Measurements from ENCODE around the gene TNFRSF14. TPM values are rescaled to one million over a fixed set of nuclear protein-coding genes. Genes with fewer than 3 reads are reported as not detected.

The TNFRSF14 gene
- total RNA-seq, 2 experiments from 2014 or later, result 191 to 194 TPM

GRCh38 chr1:2570332-2570731 lies 14.2 kb downstream of the TNFRSF14 start:
- intact Hi-C loops (cut with DNase I, micrococcal nuclease), result no loop called here
- H3K4me1 Mint-ChIP-seq (ENCODE audit: low read depth), result peaks cover 9% of the 10 kb centered on the region
- no peaks in the 10 kb centered on the region for H3K36me3 ChIP-seq (ENCODE audit: insufficient read depth, low read length)
- no peaks in the 10 kb centered on the region for H3K27me3 ChIP-seq (ENCODE audit: control insufficient read depth in 1 of 2, insufficient read depth in 2 of 2, low read length in 2 of 2)
- ATAC-seq (ENCODE audit: poor library complexity), result no peak
- H3K4me1 ChIP-seq (ENCODE audit: insufficient read depth, low read length), result no peaks in the 10 kb centered on the region
- H3K27ac Mint-ChIP-seq, result no peak overlapping the region
- CTCF ChIA-PET, result no interaction called here
- H3K4me3 ChIP-seq (ENCODE audit: low read length), result no peak overlapping the region
- no peaks in the 10 kb centered on the region for H3K36me3 Mint-ChIP-seq (ENCODE audit: low read depth)
- POLR2A ChIA-PET, result interaction anchor here (1.3 kb wide), 1 partner anchor 15 kb away, joined by 6 read pairs; the partner anchor contains the start of gene PRXL2B
- H3K27ac ChIP-seq (ENCODE audit: low read depth in 1 of 2, low read length in 2 of 2), result no peak overlapping the region
- TF ChIP-seq CTCF (IDR thresholded peaks at IDR 0.05), result no peak
- no peak overlapping the region for H3K4me3 Mint-ChIP-seq
- H3K9me3 Mint-ChIP-seq, result no peaks in the 10 kb centered on the region
- peak in 1 of 14 experiments; percentile 27 for DNase-seq
- H3K9me3 ChIP-seq (ENCODE audit: control insufficient read depth in 1 of 2, insufficient read depth in 1 of 2, low read length in 2 of 2), result peaks cover 0 to 6% of the 10 kb centered on the region in 2 experiments
- no peaks in the 10 kb centered on the region for H3K27me3 Mint-ChIP-seq

GRCh38 chr1:2571348-2571747 lies 15.2 kb downstream of the TNFRSF14 start:
- H3K36me3 Mint-ChIP-seq (ENCODE audit: low read depth), result no peaks in the 10 kb centered on the region
- ATAC-seq (ENCODE audit: poor library complexity), result no peak
- peaks cover 9% of the 10 kb centered on the region for H3K4me1 Mint-ChIP-seq (ENCODE audit: low read depth)
- intact Hi-C loops (cut with DNase I, micrococcal nuclease), result no loop called here
- no peak overlapping the region for H3K4me3 Mint-ChIP-seq
- no peak overlapping the region for H3K4me3 ChIP-seq (ENCODE audit: low read length)
- no peaks in the 10 kb centered on the region for H3K27me3 ChIP-seq (ENCODE audit: control insufficient read depth in 1 of 2, insufficient read depth in 2 of 2, low read length in 2 of 2)
- H3K9me3 ChIP-seq (ENCODE audit: control insufficient read depth in 1 of 2, insufficient read depth in 1 of 2, low read length in 2 of 2), result peaks cover 0 to 6% of the 10 kb centered on the region in 2 experiments
- TF ChIP-seq CTCF (IDR thresholded peaks at IDR 0.05), result no peak
- no peaks in the 10 kb centered on the region for H3K27me3 Mint-ChIP-seq
- no peak overlapping the region for H3K27ac Mint-ChIP-seq
- ChIA-PET CTCF (interaction anchor here (1.7 to 2.2 kb wide), 2 partner anchors 10 to 15 kb away, joined by 4 read pairs; partner anchors contain the start of gene TNFRSF14), POLR2A (interaction anchor here (1.4 to 1.5 kb wide), 3 partner anchors 10 to 15 kb away, joined by 3 to 7 read pairs (median 5); partner anchors contain the start of gene TNFRSF14)
- H3K27ac ChIP-seq (ENCODE audit: low read depth in 1 of 2, low read length in 2 of 2), result no peak overlapping the region
- peaks cover 8% of the 10 kb centered on the region for H3K4me1 ChIP-seq (ENCODE audit: insufficient read depth, low read length)
- H3K36me3 ChIP-seq (ENCODE audit: insufficient read depth, low read length), result no peaks in the 10 kb centered on the region
- no peak for DNase-seq
- no peaks in the 10 kb centered on the region for H3K9me3 Mint-ChIP-seq

- CTCF ChIA-PET, result interaction anchor here (2.2 kb wide), 1 partner anchor 17 kb away, joined by 4 read pairs; the partner anchor contains the start of gene TNFRSF14
- no peak for DNase-seq
- peaks cover 23% of the 10 kb centered on the region for H3K4me1 Mint-ChIP-seq (ENCODE audit: low read depth)
- POLR2A ChIA-PET, result interaction anchor here (1.4 kb wide), 1 partner anchor 12 kb away, joined by 6 read pairs; no protein-coding TSS in a partner anchor
- H3K27ac ChIP-seq (ENCODE audit: low read depth in 1 of 2, low read length in 2 of 2), result no peak overlapping the region
- peaks cover 0 to 6% of the 10 kb centered on the region in 2 experiments for H3K9me3 ChIP-seq (ENCODE audit: control insufficient read depth in 1 of 2, insufficient read depth in 1 of 2, low read length in 2 of 2)
- H3K27me3 Mint-ChIP-seq, result no peaks in the 10 kb centered on the region
- H3K27ac Mint-ChIP-seq, result no peak overlapping the region
- TF ChIP-seq CTCF (IDR thresholded peaks at IDR 0.05), result no peak
- H3K36me3 Mint-ChIP-seq (ENCODE audit: low read depth), result no peaks in the 10 kb centered on the region
- no peaks in the 10 kb centered on the region for H3K27me3 ChIP-seq (ENCODE audit: control insufficient read depth in 1 of 2, insufficient read depth in 2 of 2, low read length in 2 of 2)
- ATAC-seq (ENCODE audit: poor library complexity), result no peak
- no peaks in the 10 kb centered on the region for H3K36me3 ChIP-seq (ENCODE audit: insufficient read depth, low read length)
- intact Hi-C loops (cut with DNase I, micrococcal nuclease), result no loop called here
- H3K9me3 Mint-ChIP-seq, result no peaks in the 10 kb centered on the region
- H3K4me3 Mint-ChIP-seq, result no peak overlapping the region
- H3K4me3 ChIP-seq (ENCODE audit: low read length), result no peak overlapping the region
- peaks cover 29% of the 10 kb centered on the region for H3K4me1 ChIP-seq (ENCODE audit: insufficient read depth, low read length)
Observed at GRCh38 chr1:2573250-2573920, 17.2 kb downstream of the TNFRSF14 start.

Data from CD4-positive, alpha-beta T cell (primary cell).